Calu3 (cell line): ENCODE data around the gene FHAD1. TPM values are rescaled to one million over a fixed set of nuclear protein-coding genes. Genes with fewer than 3 reads are reported as not detected.

Experiments used
- BruUV-seq: library from RNA; stranded (reverse); fragments of 400-500 nt; replicated peaks from 2 replicates; lab custom pipeline; 2021; lab: Mats Ljungman, UMichigan
- CTCF ChIA-PET: fragments of 300-600 bp; sonication (Branson Sonifier 250); formaldehyde crosslinking; loops from one replicate; lab custom pipeline; 2022; ENCODE audit warnings: antibody characterized with exemption; lab: Charles Lee
- DNase-seq: peaks from one replicate; pipeline ENCODE4 v3.0.0; 2022
- H3K27ac Mint-ChIP-seq: one replicate; pipeline ENCODE4 v1.8.0; 2022; ENCODE audit warnings: mixed read lengths; ENCODE audit not compliant: unreplicated experiment
- H3K27me3 Mint-ChIP-seq: one replicate; pipeline ENCODE4 v1.8.0; 2022; ENCODE audit warnings: mixed read lengths; ENCODE audit not compliant: unreplicated experiment
- H3K36me3 Mint-ChIP-seq: one replicate; pipeline ENCODE4 v1.8.0; 2022; ENCODE audit warnings: mild to moderate bottlenecking, moderate library complexity, mixed read lengths; ENCODE audit not compliant: insufficient read depth, unreplicated experiment
- H3K4me1 Mint-ChIP-seq: one replicate; pipeline ENCODE4 v1.8.0; 2022; ENCODE audit warnings: mild to moderate bottlenecking, low read depth, mixed read lengths; ENCODE audit not compliant: unreplicated experiment
- H3K4me3 Mint-ChIP-seq: one replicate; pipeline ENCODE4 v1.8.0; 2022; ENCODE audit warnings: mild to moderate bottlenecking, low read depth, moderate library complexity, mixed read lengths; ENCODE audit not compliant: unreplicated experiment
- H3K9me3 Mint-ChIP-seq: one replicate; pipeline ENCODE4 v1.8.0; 2022; ENCODE audit warnings: low read depth, mixed read lengths; ENCODE audit not compliant: unreplicated experiment
- CTCF ChIP-seq: fragments of 200-600 bp; IDR thresholded peaks from one replicate; pipeline ENCODE4 v1.8.0; 2022; ENCODE audit warnings: antibody characterized with exemption; ENCODE audit not compliant: unreplicated experiment
- intact Hi-C: fragments of 100-400 bp; cut with micrococcal nuclease; formaldehyde crosslinking; loops from one replicate; pipeline ENCODE4 v1.10.0; 2022; ENCODE audit not compliant: unreplicated experiment
- total RNA-seq: library from RNA; stranded (reverse); gene quantifications from 2 replicates; pipeline ENCODE4 v1.2.3, GENCODE V29; 2022

FHAD1 gene
- total RNA-seq, 1 experiment from 2014 or later: 2.7 TPM

GRCh38 chr1:15399710-15400109, 152.7 kb downstream of the FHAD1 start:
- intact Hi-C loops: no loop called here

GRCh38 chr1:15400627-15401026, 153.6 kb downstream of the FHAD1 start:
- DNase-seq: no peak
- no peak overlapping the region for H3K4me3 Mint-ChIP-seq
- BruUV-seq: no TSS peak
- H3K9me3 Mint-ChIP-seq: no peaks in the 10 kb centered on the region
- H3K36me3 Mint-ChIP-seq: no peaks in the 10 kb centered on the region
- no peaks in the 10 kb centered on the region for H3K27me3 Mint-ChIP-seq
- intact Hi-C loops: no loop called here
- no peaks in the 10 kb centered on the region for H3K4me1 Mint-ChIP-seq
- CTCF ChIA-PET: no interaction called here
- TF ChIP-seq CTCF: no peak
- H3K27ac Mint-ChIP-seq: no peak overlapping the region

More at GRCh38 chr1:15399710-15400109, 152.7 kb downstream of the FHAD1 start:
- Mint-ChIP-seq H3K36me3 (no peaks in the 10 kb centered on the region), H3K4me1 (no peaks in the 10 kb centered on the region), H3K27me3 (no peaks in the 10 kb centered on the region), H3K4me3 (no peak overlapping the region), H3K27ac (no peak overlapping the region), H3K9me3 (no peaks in the 10 kb centered on the region)
- TF ChIP-seq CTCF: no peak
- no peak for DNase-seq
- no TSS peak for BruUV-seq
- CTCF ChIA-PET: no interaction called here

GRCh38 chr1:15401391-15402055, 154.5 kb downstream of the FHAD1 start:
- intact Hi-C loops: no loop called here
- Mint-ChIP-seq H3K36me3 (no peaks in the 10 kb centered on the region), H3K27me3 (peaks cover 3% of the 10 kb centered on the region), H3K9me3 (no peaks in the 10 kb centered on the region), H3K4me3 (no peak overlapping the region), H3K27ac (no peak overlapping the region), H3K4me1 (no peaks in the 10 kb centered on the region)
- DNase-seq: no peak
- TF ChIP-seq CTCF: no peak
- CTCF ChIA-PET: no interaction called here
- no TSS peak for BruUV-seq

- no peak for TF ChIP-seq CTCF
- Mint-ChIP-seq H3K9me3 (no peaks in the 10 kb centered on the region), H3K27ac (no peak overlapping the region), H3K27me3 (peaks cover 14% of the 10 kb centered on the region), H3K36me3 (no peaks in the 10 kb centered on the region), H3K4me1 (no peaks in the 10 kb centered on the region), H3K4me3 (no peak overlapping the region)
- DNase-seq: no peak
- BruUV-seq: no TSS peak
- intact Hi-C loops: no loop called here
- CTCF ChIA-PET: interaction anchor here (0.7 kb wide), 1 partner anchor 8 kb away, joined by 3 read pairs; no protein-coding TSS in a partner anchor
Observed at GRCh38 chr1:15402809-15403450, 155.9 kb downstream of the FHAD1 start.
